NCI-H2171 treated with DMSO at 0.1 percent for 48 hours (cell line): ENCODE measurements around the gene SLC6A11.

Experiments used
- DNase-seq: peaks from one replicate; lab custom pipeline; 2025; lab: John Stamatoyannopoulos, UW

The SLC6A11 gene

GRCh38 chr3:10954740-10955139 lies 138.7 kb downstream of the SLC6A11 start:
- DNase-seq: no peak

GRCh38 chr3:10955711-10956453 lies 139.9 kb downstream of the SLC6A11 start:
- DNase-seq: no peak

- no peak for DNase-seq
Observed at GRCh38 chr3:10956531-10956930, 140.5 kb downstream of the SLC6A11 start.

- DNase-seq: no peak
Observed at GRCh38 chr3:10956986-10957385, 141.0 kb downstream of the SLC6A11 start.

GRCh38 chr3:10957976-10958749 lies 142.1 kb downstream of the SLC6A11 start:
- no peak for DNase-seq

- DNase-seq: no peak
Observed at GRCh38 chr3:10960255-10960654, 144.2 kb downstream of the SLC6A11 start.

GRCh38 chr3:10961921-10962320 lies 145.9 kb downstream of the SLC6A11 start:
- DNase-seq: peak; percentile 45

- DNase-seq: peak; percentile 94
Observed at GRCh38 chr3:10962481-10963036, 146.5 kb downstream of the SLC6A11 start.

- DNase-seq: no peak
Observed at GRCh38 chr3:10964537-10965167, 148.6 kb downstream of the SLC6A11 start.

- DNase-seq: peak; percentile 65
Observed at GRCh38 chr3:10968401-10968800, 152.4 kb downstream of the SLC6A11 start.

GRCh38 chr3:10970306-10970960 lies 154.4 kb downstream of the SLC6A11 start:
- DNase-seq: no peak

- DNase-seq: no peak
Observed at GRCh38 chr3:10972072-10972782, 156.2 kb downstream of the SLC6A11 start.

- peak; percentile 70 for DNase-seq
Observed at GRCh38 chr3:10973046-10973595, 157.1 kb downstream of the SLC6A11 start.

GRCh38 chr3:10974131-10974530 lies 158.1 kb downstream of the SLC6A11 start:
- no peak for DNase-seq

- DNase-seq: no peak
Observed at GRCh38 chr3:10974746-10975375, 158.8 kb downstream of the SLC6A11 start.

- no peak for DNase-seq
Observed at GRCh38 chr3:10975695-10976234, 159.7 kb downstream of the SLC6A11 start.

- DNase-seq: no peak
Observed at GRCh38 chr3:10976770-10977169, 160.7 kb downstream of the SLC6A11 start.

- no peak for DNase-seq
Observed at GRCh38 chr3:10977892-10978510, 162.0 kb downstream of the SLC6A11 start.

- no peak for DNase-seq
Observed at GRCh38 chr3:10978956-10979355, 162.9 kb downstream of the SLC6A11 start.

GRCh38 chr3:10980312-10980711 lies 164.3 kb downstream of the SLC6A11 start:
- no peak for DNase-seq
